Effector CD8-positive, alpha-beta T cell (primary cell): ENCODE measurements around the gene OASL.
A peak's percentile ranks its signal among the peaks of the same experiment; 100 is the strongest.

Experiments used
- DNase-seq: peaks from one replicate; lab custom pipeline; 2025; lab: John Stamatoyannopoulos, UW

Gene OASL

DNA sequence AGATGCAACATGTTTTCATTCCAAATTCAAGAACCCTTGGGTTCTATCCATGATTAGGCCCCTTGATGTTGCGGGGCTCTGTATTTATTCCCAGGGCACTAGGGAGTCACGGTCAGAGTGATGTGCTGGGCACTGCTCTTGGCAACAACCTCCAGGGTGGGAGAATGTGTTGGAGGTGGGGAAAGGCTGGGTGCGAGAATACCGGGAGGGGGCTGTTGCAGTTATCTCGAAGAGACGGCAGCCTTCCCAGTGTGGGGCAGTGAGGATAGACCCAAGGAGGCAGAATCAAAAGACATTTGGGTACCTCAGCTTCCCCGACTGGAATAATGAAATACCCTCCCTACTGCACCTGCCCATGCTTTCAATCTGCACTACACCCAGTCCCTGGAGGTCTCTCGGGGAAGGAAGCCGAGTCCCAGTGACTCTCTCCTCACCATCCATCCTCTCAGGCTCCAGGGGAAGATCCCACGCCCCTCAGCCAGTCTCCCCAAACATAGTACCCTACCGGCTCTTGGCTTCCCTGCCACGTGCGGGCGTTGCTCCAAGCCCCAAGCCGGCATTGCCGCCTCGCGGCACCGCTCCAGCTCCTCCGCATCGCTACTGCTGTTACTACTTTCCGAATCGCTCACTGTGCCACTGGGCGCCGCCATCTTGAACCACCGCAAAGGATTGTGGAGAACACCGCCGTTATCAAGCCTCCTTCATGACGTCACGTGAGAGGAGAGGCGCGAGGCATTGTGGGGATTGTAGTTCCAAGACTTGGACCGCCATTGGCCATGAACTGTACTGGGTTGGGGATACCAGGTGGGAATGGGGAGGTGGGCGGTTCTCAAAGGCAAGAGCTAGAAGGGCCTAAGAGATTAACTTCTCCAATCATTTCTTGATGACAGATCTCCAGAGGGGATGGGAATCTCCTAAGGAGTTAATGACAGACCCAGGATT is 22.9 kb downstream of the OASL start, which contains the start of gene C12orf43:
C12orf43 (minus strand) TSS at position 663 of the 942 bp plus-strand sequence; CDS start at position 650, 13 bp downstream.
- peak; percentile 86 for DNase-seq

- no peak for DNase-seq
Measured at GRCh38 chr12:121013715-121014114, 25.3 kb downstream of the OASL start.

DNA sequence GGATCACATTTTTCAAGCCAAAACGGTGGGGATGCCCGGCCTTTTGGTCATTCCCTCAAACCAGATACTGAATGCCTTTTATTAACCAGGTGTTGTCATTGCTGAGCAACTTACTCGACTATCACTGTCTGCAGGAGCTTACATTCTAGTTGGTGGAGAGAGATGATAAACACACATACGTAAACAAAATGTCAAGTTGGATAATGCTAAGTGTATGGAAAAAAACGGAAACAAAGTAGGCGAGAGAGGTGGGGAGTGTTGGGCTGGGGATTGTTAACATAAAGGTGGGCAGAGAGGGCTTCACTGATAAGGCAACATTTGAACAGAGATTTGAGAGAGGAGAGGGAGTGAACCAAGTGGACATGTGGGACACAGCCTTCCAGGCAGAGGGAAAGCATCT is 27.2 kb downstream of the OASL start:
- DNase-seq, result no peak

GRCh38 chr12:121010860-121011259 is 28.2 kb downstream of the OASL start:
- DNase-seq, result no peak

GRCh38 chr12:121009741-121010140 is 29.3 kb downstream of the OASL start:
- no peak for DNase-seq

- no peak for DNase-seq
Measured at GRCh38 chr12:121008347-121009098, 30.5 kb downstream of the OASL start.

DNA sequence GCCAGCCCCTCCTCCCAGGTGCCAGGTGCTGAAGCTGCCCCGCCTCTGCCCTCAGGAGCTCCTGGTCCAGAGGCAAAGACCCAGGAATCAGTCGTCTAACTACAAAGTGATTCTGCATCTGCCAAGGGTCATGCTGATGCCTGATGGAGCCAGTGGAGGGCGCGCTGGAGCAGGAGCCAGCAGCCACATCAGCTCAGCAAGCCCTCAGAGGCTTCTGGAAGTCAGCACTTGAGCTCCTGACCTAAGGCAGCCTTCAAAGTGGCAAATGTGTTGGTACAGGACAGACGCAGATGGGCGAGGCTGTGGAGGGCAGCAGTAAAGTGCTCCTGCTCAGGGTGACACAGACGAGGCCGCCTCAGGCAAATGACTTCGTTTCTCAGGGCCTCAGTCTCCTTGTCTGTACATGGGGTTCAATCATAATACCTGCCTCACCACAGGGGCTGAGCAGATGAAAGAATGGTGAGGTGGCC is 33.7 kb downstream of the OASL start:
- no peak for DNase-seq

DNA sequence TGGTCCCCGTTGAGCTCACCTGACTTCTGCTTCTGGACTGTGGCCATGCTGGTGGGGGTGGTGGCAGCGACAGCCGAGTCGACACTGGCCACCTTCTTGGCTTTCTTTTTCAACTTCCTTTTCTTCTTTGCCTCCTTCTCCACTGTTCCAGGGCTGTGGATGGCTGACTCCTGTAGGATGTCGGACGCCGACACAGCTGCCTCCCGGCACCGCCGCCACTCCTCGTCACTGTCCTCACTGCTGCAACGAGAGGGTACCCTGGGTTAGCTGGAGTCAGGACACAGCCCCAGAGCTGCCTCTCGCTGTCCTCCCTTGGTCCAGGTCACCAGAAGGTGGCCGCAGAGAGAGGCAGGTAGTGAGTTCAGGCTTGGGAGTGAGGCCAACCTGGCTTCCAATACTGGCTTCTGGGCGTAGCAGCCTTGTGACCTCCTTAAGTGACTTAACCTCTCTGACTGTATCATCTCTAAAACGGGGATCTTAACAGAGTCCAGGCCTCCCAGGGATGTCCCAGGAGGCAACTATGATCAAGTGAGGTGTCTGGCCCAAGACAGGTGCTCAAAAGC is 34.7 kb downstream of the OASL start:
- DNase-seq, result no peak

- DNase-seq, result no peak
Measured at GRCh38 chr12:121003650-121004049, 35.4 kb downstream of the OASL start.

DNA sequence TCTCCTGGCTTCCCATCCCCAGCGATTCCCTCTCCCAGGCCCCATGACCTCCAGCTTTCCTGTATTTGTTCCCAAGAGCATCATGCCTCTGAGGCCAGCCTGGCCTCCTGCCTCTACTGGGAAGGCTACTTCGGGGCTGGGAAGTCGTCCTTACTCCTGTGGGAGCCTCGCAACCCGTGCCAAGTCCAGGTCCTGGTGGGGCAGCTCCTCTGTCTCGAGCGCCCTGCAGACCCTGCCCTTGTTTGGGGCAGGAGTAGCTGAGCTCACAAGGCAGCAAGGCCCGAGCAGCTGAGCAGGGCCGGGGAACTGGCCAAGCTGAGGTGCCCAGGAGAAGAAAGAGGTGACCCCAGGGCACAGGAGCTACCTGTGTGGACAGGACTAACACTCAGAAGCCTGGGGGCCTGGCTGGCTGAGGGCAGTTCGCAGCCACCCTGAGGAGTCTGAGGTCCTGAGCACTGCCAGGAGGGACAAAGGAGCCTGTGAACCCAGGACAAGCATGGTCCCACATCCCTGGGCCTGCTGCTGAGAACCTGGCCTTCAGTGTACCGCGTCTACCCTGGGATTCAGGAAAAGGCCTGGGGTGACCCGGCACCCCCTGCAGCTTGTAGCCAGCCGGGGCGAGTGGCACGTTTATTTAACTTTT is 37.1 kb downstream of the OASL start:
- DNase-seq, result no peak

GRCh38 chr12:121001060-121001459 is 38.0 kb downstream of the OASL start:
- DNase-seq, result no peak

DNA sequence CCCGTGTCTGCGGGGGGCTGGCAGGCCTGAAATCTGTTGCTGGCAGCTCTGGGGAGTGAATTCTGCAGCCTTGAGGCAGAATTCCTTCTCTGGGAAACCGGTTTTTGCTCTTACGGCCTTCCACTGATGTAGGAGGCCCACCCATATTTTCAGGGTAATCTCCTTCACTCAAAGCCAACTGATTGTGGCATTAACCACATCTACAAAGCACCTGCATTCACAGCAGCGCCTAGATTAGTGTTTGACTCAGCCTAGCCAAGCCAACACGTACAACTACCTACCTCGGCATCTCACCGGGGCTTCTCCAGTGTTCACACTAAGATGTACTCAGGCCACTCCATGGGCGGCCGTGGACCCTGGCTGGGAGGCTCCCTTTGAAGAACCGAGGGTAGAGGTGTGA is 38.5 kb downstream of the OASL start:
- no peak for DNase-seq

- DNase-seq, result no peak
Measured at GRCh38 chr12:120999191-121000120, 39.6 kb downstream of the OASL start.

DNA sequence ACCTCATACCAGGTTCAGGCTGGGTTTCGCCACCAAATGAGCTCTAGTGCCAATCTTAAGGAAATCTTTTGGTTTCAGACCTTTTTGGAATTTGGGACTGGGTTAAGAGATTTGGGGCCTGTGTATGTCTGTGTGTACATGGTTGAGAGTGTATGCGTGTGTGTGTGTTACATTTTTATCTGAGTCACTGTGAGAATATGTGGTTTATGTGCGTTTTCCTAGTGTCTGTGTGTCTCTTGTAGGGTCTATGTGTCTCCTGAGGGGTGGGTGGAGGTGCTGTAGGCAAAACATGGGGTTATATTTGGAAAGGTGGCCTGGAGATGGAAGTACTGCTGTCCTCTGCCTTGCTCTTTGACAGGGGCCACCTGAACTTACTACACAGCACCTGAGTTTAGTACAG is 40.6 kb downstream of the OASL start:
- DNase-seq, result no peak

GRCh38 chr12:120997448-120997847 is 41.6 kb downstream of the OASL start:
- no peak for DNase-seq

- DNase-seq, result no peak
Measured at GRCh38 chr12:120996133-120996746, 42.8 kb downstream of the OASL start.

DNA sequence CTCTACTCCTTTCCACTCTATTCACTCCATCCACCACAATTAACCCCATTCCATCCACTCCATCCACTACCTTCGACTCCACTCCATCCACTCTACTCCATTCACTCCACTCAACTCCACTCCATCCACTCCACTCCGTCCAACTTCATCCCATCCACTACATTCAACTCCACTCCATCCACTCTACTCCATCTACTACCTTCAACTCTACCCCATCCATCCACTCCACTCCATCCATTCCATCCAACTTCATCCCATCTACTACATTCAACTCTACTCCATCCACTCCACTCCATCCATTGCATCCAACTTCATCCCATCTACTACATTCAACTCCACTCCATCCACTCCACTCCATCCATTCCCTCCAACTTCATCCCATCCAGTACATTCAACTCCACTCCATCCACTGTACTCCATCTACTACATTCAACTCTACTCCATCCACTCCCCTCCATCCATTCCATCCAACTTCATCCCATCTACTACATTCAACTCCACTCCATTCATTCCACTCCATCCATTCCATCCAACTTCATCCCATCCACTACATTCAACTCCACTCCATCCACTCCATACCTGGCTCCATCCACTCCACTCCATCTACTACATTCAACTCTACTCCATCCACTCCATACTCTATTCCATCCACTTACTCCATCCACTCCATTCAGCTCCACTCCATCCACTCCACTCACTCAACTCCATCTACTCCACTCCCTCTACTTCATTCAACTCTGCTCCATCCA is 44.3 kb downstream of the OASL start:
- no peak for DNase-seq

- no peak for DNase-seq
Measured at GRCh38 chr12:120994059-120994458, 45.0 kb downstream of the OASL start.

DNA sequence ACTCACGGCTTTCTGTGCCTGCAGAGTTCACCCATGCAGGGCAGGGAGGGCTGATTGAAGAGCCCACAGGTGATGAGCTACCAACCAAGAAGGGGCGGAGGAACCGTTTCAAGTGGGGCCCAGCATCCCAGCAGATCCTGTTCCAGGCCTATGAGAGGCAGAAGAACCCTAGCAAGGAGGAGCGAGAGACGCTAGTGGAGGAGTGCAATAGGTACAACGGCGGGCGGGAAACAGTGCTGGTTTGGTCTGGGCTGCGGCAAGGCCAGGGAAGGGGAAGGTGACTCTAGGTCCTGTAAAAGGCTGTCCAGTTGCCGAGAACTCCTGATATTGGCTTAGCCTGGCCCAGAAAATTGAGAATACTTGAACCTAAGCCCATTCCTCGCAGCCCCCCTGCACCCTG is 45.5 kb downstream of the OASL start:
- DNase-seq, result no peak

DNA sequence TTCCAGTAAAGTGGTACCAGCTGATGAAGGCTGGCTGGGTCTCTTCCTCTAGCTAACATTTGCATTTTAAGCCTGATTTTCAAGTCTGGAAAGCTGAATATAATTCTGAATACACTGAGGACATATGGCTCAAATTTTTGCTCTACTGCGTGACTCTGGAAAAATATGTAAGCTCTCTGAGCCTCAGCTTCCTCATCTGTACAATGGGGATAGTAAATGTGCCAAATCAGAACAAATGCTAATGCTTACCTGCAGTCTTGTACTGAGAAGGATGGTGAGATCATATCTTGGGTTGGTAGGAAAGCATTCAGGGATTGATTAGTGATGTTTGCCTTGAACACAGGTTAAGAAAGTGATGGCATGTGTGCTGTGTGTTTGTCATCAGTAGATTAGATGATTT is 46.1 kb downstream of the OASL start:
- DNase-seq, result no peak
